CD14-positive monocyte (primary cell): ENCODE results near the gene TMEM109. TPM values are rescaled to one million over a fixed set of nuclear protein-coding genes. Genes with fewer than 3 reads are reported as not detected.

Experiments used
- DNase-seq, 3 donors: peaks; one replicate each; pipeline ENCODE4 v3.0.0-alpha.2; 2011 to 2022
- H2AFZ ChIP-seq: 2 replicates; pipeline ENCODE4 v1.6.0; 2012; ENCODE audit warnings: mild to moderate bottlenecking, low read depth, low read length, inconsistent platforms; ENCODE audit not compliant: insufficient read depth, poor library complexity, severe bottlenecking
- H3K27ac ChIP-seq, 2 donors: 1 replicate in 1 of 2; 2 replicates in 1 of 2; pipeline ENCODE4 v1.5.1; 2012 to 2013; ENCODE audit warnings: low read length in 2 of 2, control low read depth in 1 of 2, inconsistent platforms in 1 of 2, low read depth in 1 of 2, mild to moderate bottlenecking in 1 of 2
- H3K27me3 ChIP-seq, 2 donors: one replicate each; pipeline versions ENCODE4 v1.6.0 to v1.6.1; 2011 to 2013; ENCODE audit warnings: low read length in 2 of 2; ENCODE audit not compliant: control insufficient read depth in 2 of 2, insufficient read depth in 2 of 2
- H3K36me3 ChIP-seq, 2 donors: replicated peaks in 1 of 2; 1 replicate in 1 of 2; 2 replicates in 1 of 2; pipeline versions ENCODE4 v1.5.1 to v1.6.1; 2012 to 2013; ENCODE audit warnings: low read length in 2 of 2, control low read depth in 1 of 2, inconsistent platforms in 1 of 2, mild to moderate bottlenecking in 1 of 2; ENCODE audit not compliant: insufficient read depth in 2 of 2, control insufficient read depth in 1 of 2
- H3K4me1 ChIP-seq, 2 donors: 1 replicate in 1 of 2; 2 replicates in 1 of 2; pipeline versions ENCODE4 v1.5.1 to v1.6.1; 2012 to 2013; ENCODE audit warnings: low read length in 2 of 2, control low read depth in 1 of 2, inconsistent platforms in 1 of 2, mild to moderate bottlenecking in 1 of 2, moderate library complexity in 1 of 2; ENCODE audit not compliant: insufficient read depth in 2 of 2, control insufficient read depth in 1 of 2
- H3K4me2 ChIP-seq: replicated peaks from 2 replicates; pipeline ENCODE3; 2012; ENCODE audit warnings: low read length, moderate library complexity, mild to moderate bottlenecking; ENCODE audit not compliant: poor library complexity, severe bottlenecking; ENCODE audit errors: extremely low read depth
- H3K4me3 ChIP-seq, 3 experiments: fragments of 200-600 bp in 1 of 3; sonication (generic) in 1 of 3; replicated peaks in 1 of 3; 1 replicate in 2 of 3; 2 replicates in 1 of 3; pipeline ENCODE4 v1.5.1; 2011 to 2013; ENCODE audit warnings: low read length in 3 of 3, mild to moderate bottlenecking in 3 of 3, control low read depth in 2 of 3, low read depth in 2 of 3, inconsistent platforms in 1 of 3, moderate library complexity in 1 of 3
- H3K79me2 ChIP-seq: 2 replicates; pipeline ENCODE4 v1.6.0; 2012; ENCODE audit warnings: mild to moderate bottlenecking, control low read depth, inconsistent platforms, low read length, moderate library complexity; ENCODE audit not compliant: insufficient read depth
- H3K9ac ChIP-seq: 2 replicates; pipeline ENCODE4 v1.6.0; 2017; ENCODE audit warnings: low read length, mild to moderate bottlenecking; ENCODE audit not compliant: insufficient read depth, poor library complexity, severe bottlenecking
- H3K9me3 ChIP-seq, 2 donors: replicated peaks in 1 of 2; 1 replicate in 1 of 2; 2 replicates in 1 of 2; pipeline versions ENCODE4 v1.5.1 to v1.6.1; 2012 to 2013; ENCODE audit warnings: low read length in 2 of 2, control low read depth in 1 of 2; ENCODE audit not compliant: control insufficient read depth in 1 of 2, insufficient read depth in 1 of 2
- H4K20me1 ChIP-seq: 2 replicates; pipeline ENCODE4 v1.6.0; 2012; ENCODE audit warnings: mild to moderate bottlenecking, low read length, control low read depth, moderate library complexity; ENCODE audit not compliant: insufficient read depth
- H3K27ac Mint-ChIP-seq, 7 donors: one replicate each; pipeline ENCODE4 v1.8.0; 2020; ENCODE audit warnings: mild to moderate bottlenecking in 7 of 7, mixed read lengths in 7 of 7, moderate library complexity in 6 of 7, inconsistent platforms in 2 of 7
- H3K27me3 Mint-ChIP-seq, 3 donors: one replicate each; pipeline ENCODE4 v1.8.0; 2021 to 2022; ENCODE audit warnings: low read depth in 3 of 3, mild to moderate bottlenecking in 3 of 3, mixed read lengths in 3 of 3, moderate library complexity in 3 of 3, inconsistent platforms in 1 of 3
- H3K36me3 Mint-ChIP-seq, 2 donors: one replicate each; pipeline ENCODE4 v1.8.0; 2020; ENCODE audit warnings: mixed read lengths in 2 of 2, inconsistent platforms in 1 of 2, mild to moderate bottlenecking in 1 of 2
- H3K4me1 Mint-ChIP-seq: one replicate; pipeline ENCODE4 v1.8.0; 2020; ENCODE audit warnings: mild to moderate bottlenecking, mixed read lengths
- H3K4me3 Mint-ChIP-seq, 2 donors: one replicate each; pipeline ENCODE4 v1.8.0; 2020; ENCODE audit warnings: mild to moderate bottlenecking in 2 of 2, mixed read lengths in 2 of 2, moderate library complexity in 1 of 2
- H3K9me3 Mint-ChIP-seq, 7 donors: one replicate each; pipeline ENCODE4 v1.8.0; 2020 to 2022; ENCODE audit warnings: mixed read lengths in 7 of 7, mild to moderate bottlenecking in 6 of 7, moderate library complexity in 6 of 7, inconsistent platforms in 2 of 7
- CTCF ChIP-seq: fragments of 200-600 bp; IDR thresholded peaks from one replicate; pipeline ENCODE4 v1.8.0; 2022; ENCODE audit warnings: antibody characterized with exemption, mild to moderate bottlenecking
- WGBS: methylation state at CpG from one replicate; pipeline ENCODE4 v1.1.5; 2013; ENCODE audit warnings: missing lambda C conversion rate; ENCODE audit not compliant: insufficient coverage; 5-methylcytosine and 5-hydroxymethylcytosine counted together
- intact Hi-C, 2 donors: fragments of 100-400 bp; cut with micrococcal nuclease; formaldehyde crosslinking; loops; one replicate each; pipeline versions ENCODE4 v1.15.0 to v1.15.1; 2023
- polyA plus RNA-seq, 3 donors: library from polyadenylated mRNA; depleted of rRNA in 1 of 3; unstranded in 2 of 3; stranded (reverse) in 1 of 3; fragments of 300-500 nt in 2 of 3; fragments of >200 nt in 1 of 3; fragmentation: Illumina TruSeq in 2 of 3; gene quantifications; 1 replicate in 2 of 3; 2 replicates in 1 of 3; pipeline ENCODE4 v1.2.3, GENCODE V29; 2012 to 2021

The TMEM109 gene
- polyA plus RNA-seq, 3 donors, result 22.7 to 112 (median 110) TPM

- Histone ChIP-seq H3K4me3 (no peak overlapping the region), H3K79me2 (peaks cover 24% of the 10 kb centered on the region), H3K36me3 (peaks cover 95 to 100% of the 10 kb centered on the region in 2 donors), H3K27ac (no peak overlapping the region), H4K20me1 (peaks cover 100% of the 10 kb centered on the region), H3K4me2 (no peak overlapping the region), H3K4me1 (peaks cover 4 to 16% of the 10 kb centered on the region in 2 donors), H3K9ac (no peak overlapping the region), H2AFZ (no peak overlapping the region), H3K9me3 (no peaks in the 10 kb centered on the region), H3K27me3 (no peaks in the 10 kb centered on the region)
- no CpG with 5 or more reads among the region's 6 CpGs for WGBS
- no peak for DNase-seq
- TF ChIP-seq CTCF, result no peak
- H3K27me3 Mint-ChIP-seq, result peaks cover 4 to 7% (median 6%) of the 10 kb centered on the region in 3 donors
- no peak overlapping the region for H3K27ac Mint-ChIP-seq
- peaks cover 98 to 100% of the 10 kb centered on the region in 2 donors for H3K36me3 Mint-ChIP-seq
- H3K4me1 Mint-ChIP-seq, result peaks cover 23% of the 10 kb centered on the region
- H3K9me3 Mint-ChIP-seq, result peaks cover 0 to 4% (median 0%) of the 10 kb centered on the region in 7 donors
- H3K4me3 Mint-ChIP-seq, result no peak overlapping the region
- intact Hi-C loops, result no loop called here
Observed at GRCh38 chr11:60941371-60942119, 27.6 kb downstream of the TMEM109 start.

GRCh38 chr11:60942219-60942618 lies 28.3 kb downstream of the TMEM109 start:
- Histone ChIP-seq H3K4me3 (no peak overlapping the region), H3K27ac (no peak overlapping the region), H3K4me1 (peaks cover 6 to 22% of the 10 kb centered on the region in 2 donors), H3K9me3 (no peaks in the 10 kb centered on the region), H3K79me2 (peaks cover 26% of the 10 kb centered on the region), H4K20me1 (peaks cover 100% of the 10 kb centered on the region), H3K36me3 (peaks cover 92 to 100% of the 10 kb centered on the region in 2 donors), H2AFZ (no peak overlapping the region), H3K9ac (no peak overlapping the region), H3K27me3 (no peaks in the 10 kb centered on the region), H3K4me2 (no peak overlapping the region)
- no CpG with 5 or more reads among the region's 4 CpGs for WGBS
- intact Hi-C loops, result no loop called here
- no peak for DNase-seq
- no peak for TF ChIP-seq CTCF
- Mint-ChIP-seq H3K27me3 (peaks cover 4 to 6% (median 6%) of the 10 kb centered on the region in 3 donors), H3K4me3 (no peak overlapping the region), H3K27ac (no peak overlapping the region), H3K36me3 (peaks cover 97 to 100% of the 10 kb centered on the region in 2 donors), H3K4me1 (peaks cover 27% of the 10 kb centered on the region), H3K9me3 (peaks cover 0 to 5% (median 0%) of the 10 kb centered on the region in 7 donors)
